Muscle of back (tissue), 11 donors: ENCODE results near the gene PODXL2. TPM values are rescaled to one million over a fixed set of nuclear protein-coding genes. Genes with fewer than 3 reads are reported as not detected.

Experiments used
- DNase-seq, 3 donors: peaks; one replicate each; pipeline versions ENCODE4 v3.0.0 to v3.0.0-alpha.2; 2013
- polyA plus RNA-seq, 10 donors: library from polyadenylated mRNA; unstranded; fragments of 120-200 nt; gene quantifications; one replicate each; pipeline ENCODE4 v1.2.1, GENCODE V29; 2013; ENCODE audit not compliant: insufficient read length in 10 of 10

Gene PODXL2
- polyA plus RNA-seq, 10 donors, result 4.6 to 9.7 (median 6.1) TPM

- DNase-seq, result no peak
Measured at GRCh38 chr3:127706312-127706711, 77.3 kb downstream of the PODXL2 start.

GRCh38 chr3:127706785-127707351 is 77.9 kb downstream of the PODXL2 start:
- no peak for DNase-seq

- DNase-seq, result peak in 1 of 3 donors; percentile 77
Measured at GRCh38 chr3:127707851-127708411, 78.9 kb downstream of the PODXL2 start.

- no peak for DNase-seq
Measured at GRCh38 chr3:127708837-127709236, 79.9 kb downstream of the PODXL2 start.

DNA sequence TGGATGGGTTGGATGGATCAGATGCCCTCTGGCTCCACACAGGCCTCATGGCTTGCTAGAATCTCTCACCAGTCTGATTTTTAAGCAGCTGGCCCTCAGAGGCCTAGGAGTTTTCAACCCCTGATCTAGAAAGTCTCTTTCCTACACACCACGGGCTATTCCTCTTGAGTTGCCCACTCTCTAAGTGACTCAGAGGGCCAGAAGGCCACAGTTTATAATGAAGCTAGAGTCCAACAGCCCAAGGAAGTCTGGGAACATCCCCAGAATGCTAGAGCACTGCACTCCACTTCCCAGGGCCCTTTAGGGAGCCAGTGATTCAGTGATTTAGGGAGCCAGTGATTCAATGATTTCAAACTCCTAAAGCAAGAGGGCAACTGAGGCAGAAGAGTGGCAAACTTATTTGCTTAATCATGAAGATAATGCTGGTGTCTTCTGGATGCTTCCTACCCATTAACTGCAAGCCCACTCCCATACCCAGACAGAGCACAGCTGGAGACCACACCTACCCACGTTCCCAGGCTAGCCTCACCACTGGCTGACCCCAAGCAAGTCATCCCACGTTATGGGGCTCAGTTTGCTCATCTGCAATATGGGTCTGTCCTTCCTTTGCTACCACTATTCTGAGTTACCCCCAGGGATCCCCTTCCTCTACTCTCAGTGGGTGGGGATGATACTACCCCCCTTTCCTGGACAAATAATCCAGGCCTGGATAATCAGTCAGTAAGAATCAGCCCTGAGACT is 80.5 kb downstream of the PODXL2 start:
- DNase-seq, result no peak

GRCh38 chr3:127710155-127710941 is 81.4 kb downstream of the PODXL2 start:
- no peak for DNase-seq

DNA sequence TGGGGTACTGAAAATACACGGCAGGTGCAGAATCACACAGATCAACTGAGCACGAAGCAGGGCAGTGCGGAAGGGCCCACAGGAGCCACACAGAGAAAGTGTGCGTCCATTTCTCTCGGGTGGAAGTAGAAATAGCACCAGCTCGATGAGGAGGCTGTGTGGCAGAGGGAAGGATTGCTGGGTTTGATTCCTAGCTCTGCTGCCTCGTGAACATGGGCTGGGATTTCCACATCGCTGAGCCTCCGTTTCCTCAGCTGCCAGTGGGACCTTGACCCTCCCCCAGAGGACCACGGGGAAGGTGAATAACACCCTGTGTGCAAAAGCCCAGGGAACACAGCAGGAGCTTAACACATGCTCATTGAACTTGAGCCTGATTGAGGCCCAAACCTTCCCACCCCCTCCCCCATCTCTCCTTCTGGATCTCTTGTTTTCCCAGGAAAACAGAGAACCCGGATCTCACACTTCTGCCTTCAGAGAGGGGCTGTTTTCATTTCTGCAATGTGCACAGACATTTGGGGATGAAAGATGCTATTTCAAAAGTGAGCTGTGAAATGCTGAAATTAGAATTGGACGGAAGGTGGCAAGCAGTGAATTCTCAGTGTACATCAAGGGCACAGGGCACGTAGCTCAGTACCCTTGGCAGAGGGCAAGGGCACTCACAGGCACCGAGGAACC is 82.2 kb downstream of the PODXL2 start:
- no peak for DNase-seq

DNA sequence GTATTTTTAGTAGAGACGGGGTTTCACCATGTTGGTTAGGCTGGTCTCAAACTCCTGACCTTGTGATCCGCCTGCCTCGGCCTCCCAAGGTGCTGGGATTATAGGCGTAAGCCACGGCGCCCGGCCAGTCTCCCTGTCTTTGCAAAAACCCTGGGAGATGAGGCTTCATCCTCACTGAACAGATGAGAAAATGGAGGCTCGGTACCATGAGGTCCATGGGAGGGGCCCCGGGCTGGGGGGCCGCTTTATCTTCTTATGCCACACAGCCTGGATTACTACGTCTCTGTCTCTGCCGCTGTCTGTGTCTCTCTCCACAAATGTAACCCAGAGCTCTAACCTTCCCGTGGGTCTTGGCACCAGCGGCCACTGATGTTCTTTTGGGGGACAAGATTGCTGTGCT is 82.9 kb downstream of the PODXL2 start:
- DNase-seq, result no peak

DNA sequence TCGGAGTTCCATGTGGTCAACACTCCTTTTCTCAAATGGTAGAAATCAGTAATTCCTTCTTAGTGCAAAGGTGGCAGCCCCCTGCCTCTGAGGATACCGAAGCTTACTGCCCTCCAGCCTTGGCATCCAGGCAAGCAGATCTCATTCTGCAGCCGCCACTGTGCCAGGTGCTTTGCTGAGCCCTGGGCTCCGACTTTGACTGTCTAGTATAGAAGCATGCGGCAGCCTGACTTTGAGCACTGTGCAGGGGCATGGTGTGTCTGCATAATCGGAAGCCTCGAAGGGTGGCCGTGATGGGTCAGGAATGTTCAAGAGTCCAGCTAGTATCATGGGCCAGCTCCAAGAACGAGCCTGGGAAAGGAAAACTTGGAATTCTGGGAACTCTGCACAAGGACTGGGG is 83.5 kb downstream of the PODXL2 start:
- DNase-seq, result no peak

DNA sequence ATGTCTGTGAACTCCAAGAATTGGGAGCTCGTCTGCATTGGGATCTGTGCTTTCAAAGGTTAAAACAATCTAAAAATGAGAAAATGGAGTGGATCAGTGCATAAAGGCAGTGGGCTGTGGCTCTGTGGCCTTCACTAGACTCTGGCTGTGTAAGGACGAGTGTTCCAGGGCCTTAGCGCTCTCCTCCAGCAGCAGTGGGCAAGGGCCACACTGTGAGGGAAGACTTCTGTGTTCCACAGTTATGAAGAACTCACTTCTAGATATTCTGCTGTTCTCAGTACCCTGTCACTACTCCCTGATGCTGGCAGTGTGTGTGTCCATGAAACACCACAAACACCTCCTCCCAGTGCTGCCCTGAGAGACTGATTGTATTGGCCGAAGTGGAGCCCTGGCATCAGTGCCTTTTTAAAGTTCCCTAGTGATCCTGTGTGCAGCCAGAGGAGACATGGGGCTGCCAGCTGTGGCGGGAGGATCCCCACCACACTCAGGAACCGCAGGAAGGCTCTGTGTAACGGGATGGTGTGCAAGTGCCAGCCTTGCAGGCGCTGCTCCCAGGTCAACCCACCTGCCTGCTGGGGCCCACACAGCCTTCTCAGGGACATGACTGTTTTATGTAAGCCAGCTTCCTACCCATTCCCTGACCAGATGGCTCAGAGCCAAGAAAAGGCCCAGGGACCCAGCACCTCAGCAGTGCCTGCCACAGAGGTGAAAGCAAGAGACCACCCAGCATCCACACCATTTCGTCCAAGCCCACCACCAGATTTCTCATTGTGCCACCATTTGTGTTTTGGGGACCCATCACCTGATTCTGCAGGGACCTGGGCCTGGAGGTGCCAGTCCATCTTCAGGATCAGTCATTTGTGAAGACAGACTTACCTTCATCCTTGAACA is 84.1 kb downstream of the PODXL2 start:
- no peak for DNase-seq

DNA sequence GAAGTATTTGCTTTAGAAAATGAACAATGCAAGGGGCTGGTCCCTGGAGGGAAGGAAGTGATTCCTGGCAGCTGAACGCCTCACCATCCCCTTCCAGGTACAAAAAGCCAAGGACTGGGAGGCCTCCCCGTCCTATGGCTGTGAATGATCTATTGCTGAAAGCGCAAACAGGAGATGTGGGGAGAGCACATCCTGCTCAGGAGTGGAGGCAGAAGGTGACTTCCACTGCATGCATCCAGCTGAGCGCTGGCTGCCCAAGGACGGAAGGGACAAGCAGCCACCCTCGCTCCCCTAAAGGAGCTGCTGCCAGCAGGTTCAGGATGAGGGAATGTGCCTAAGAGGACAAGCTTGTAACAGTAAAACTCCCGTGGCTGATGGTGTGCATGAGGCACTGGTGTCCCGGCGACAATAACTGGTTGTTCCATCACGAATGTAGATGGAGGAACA is 85.2 kb downstream of the PODXL2 start:
- no peak for DNase-seq

- no peak for DNase-seq
Measured at GRCh38 chr3:127714866-127715265, 85.9 kb downstream of the PODXL2 start.

DNA sequence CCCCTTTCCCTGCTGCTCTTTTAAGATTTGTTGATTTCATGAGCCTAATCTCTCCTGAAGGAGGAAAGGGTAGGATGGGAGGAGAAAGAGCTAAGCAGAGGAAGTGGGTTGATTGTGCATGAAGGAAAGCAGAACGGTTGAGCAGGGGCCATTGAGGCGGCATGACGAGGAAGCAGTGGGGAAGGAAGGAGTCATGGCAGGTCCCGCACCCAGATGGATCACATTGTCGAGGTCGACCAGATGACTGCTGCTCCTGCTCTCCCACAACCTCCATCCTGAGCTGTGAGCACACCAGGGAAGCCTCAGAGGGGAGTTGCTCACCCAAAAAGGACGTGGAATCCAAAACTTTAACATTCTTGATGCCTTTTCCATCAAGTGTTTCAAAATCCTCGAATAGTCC is 86.5 kb downstream of the PODXL2 start:
- no peak for DNase-seq

GRCh38 chr3:127716384-127716783 is 87.4 kb downstream of the PODXL2 start:
- no peak for DNase-seq

GRCh38 chr3:127717357-127718244 is 88.6 kb downstream of the PODXL2 start:
- peak in 2 of 3 donors; percentile 43 to 65 for DNase-seq

DNA sequence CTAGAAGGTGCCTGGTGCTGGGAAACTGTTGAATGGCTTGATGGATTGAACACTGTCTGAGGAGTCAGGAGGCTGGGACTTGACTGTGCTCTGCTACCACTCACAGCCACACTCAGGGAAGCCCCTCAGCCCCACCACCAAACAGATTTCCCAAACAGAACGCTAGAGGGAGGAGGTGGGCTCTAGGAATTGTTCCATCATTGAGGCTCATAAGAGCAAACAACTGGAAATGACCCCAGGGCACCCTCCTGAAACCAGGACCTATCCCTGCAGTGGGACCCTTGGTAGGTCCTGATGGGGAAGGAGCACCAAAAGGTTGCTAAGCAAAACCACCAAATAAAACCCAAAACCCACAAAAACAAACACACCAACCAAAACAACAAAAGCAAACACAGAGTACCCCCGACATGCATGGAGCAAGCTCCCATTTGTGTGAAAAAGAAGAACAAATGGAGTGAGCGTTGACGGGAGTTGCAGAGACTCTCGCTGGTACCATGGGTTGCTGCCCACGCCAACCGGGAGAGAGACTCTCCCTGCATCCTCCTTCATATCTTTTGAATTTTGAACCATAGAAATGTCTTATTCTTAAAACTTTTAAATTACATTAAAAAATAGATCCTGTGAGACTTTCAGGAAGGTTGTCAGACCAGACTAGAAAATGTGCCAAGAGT is 89.4 kb downstream of the PODXL2 start:
- DNase-seq, result no peak

DNA sequence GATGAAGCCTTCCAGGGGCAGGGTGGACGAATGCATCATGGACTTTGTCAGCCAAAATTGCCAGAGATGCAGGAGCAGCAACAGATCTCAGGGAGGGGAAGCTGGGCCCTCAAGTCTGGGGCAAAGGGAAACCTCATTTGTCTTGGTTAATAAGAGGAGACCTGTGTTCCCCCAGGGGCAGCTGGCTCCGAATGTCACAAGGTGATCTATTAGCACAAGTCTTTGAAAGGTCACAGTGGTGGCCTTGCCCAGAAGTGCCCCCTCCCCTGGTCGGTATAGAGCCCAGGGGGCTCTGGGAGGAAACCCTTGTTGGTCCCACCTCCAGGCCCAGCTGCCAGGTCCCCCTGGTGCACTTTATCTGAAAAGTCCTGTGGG is 89.9 kb downstream of the PODXL2 start:
- DNase-seq, result no peak

DNA sequence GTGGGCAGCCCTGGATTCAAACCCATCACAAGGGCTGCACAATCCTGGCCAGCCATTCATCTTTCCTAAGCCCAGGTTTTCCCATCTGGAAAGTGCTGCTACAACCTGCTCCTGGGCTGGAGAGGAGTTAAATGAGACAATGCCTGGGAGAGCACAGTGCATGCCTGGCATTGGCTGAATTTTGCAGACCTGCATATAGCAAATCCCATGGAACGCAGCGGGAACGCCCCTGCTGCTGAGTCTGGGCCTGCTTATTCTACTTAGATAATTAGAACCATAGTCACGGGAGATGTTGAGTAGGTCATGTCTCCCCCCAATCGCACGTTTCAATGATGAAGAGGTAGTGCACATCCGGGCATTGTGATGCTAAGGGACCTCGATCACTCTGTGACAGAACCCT is 90.4 kb downstream of the PODXL2 start:
- no peak for DNase-seq

- DNase-seq, result no peak
Measured at GRCh38 chr3:127720161-127720823, 91.3 kb downstream of the PODXL2 start.
